ENCODE results near the gene GLT8D1.

GRCh38 chr3:52724511-52724910 lies 18.9 kb upstream of the GLT8D1 start:
- TF ChIP-seq POLR2A (IDR thresholded peaks at IDR 0.05) (no peak), CTCF (IDR thresholded peaks at IDR 0.05) (no peak)

All from right lobe of liver (tissue), 4 donors.